ENCODE measurements around the gene RPS6KB2. TPM values are rescaled to one million over a fixed set of nuclear protein-coding genes. Genes with fewer than 3 reads are reported as not detected.

The RPS6KB2 gene
- polyA plus RNA-seq, 1 donor from 2014 or later: 92.8 TPM

GRCh38 chr11:67404515-67405195 lies 23.6 kb upstream of the RPS6KB2 start:
- H3K27ac ChIP-seq (ENCODE audit: low read length): no peak overlapping the region
- TF ChIP-seq POLR2AphosphoS5 (IDR thresholded peaks at IDR 0.05) (no peak), RAD21 (conservative IDR thresholded peaks at IDR 0.05) (no peak), EP300 (conservative IDR thresholded peaks at IDR 0.05; ENCODE audit: poor library complexity, severe bottlenecking) (no peak), TAF1 (IDR thresholded peaks at IDR 0.05; ENCODE audit: low read depth) (no peak), MXI1 (conservative IDR thresholded peaks at IDR 0.05; ENCODE audit: poor library complexity, severe bottlenecking) (no peak), EZH2 (IDR thresholded peaks at IDR 0.05; ENCODE audit: borderline replicate concordance, insufficient read depth, low read length, poor library complexity, severe bottlenecking) (no peak), SMC3 (conservative IDR thresholded peaks at IDR 0.05; ENCODE audit: poor library complexity) (no peak), CTCF (IDR thresholded peaks at IDR 0.05; ENCODE audit: poor library complexity, severe bottlenecking) (no peak)
- TF ChIP-seq, protein P1, sequence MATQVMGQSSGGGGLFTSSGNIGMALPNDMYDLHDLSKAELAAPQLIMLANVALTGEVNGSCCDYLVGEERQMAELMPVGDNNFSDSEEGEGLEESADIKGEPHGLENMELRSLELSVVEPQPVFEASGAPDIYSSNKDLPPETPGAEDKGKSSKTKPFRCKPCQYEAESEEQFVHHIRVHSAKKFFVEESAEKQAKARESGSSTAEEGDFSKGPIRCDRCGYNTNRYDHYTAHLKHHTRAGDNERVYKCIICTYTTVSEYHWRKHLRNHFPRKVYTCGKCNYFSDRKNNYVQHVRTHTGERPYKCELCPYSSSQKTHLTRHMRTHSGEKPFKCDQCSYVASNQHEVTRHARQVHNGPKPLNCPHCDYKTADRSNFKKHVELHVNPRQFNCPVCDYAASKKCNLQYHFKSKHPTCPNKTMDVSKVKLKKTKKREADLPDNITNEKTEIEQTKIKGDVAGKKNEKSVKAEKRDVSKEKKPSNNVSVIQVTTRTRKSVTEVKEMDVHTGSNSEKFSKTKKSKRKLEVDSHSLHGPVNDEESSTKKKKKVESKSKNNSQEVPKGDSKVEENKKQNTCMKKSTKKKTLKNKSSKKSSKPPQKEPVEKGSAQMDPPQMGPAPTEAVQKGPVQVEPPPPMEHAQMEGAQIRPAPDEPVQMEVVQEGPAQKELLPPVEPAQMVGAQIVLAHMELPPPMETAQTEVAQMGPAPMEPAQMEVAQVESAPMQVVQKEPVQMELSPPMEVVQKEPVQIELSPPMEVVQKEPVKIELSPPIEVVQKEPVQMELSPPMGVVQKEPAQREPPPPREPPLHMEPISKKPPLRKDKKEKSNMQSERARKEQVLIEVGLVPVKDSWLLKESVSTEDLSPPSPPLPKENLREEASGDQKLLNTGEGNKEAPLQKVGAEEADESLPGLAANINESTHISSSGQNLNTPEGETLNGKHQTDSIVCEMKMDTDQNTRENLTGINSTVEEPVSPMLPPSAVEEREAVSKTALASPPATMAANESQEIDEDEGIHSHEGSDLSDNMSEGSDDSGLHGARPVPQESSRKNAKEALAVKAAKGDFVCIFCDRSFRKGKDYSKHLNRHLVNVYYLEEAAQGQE (IDR thresholded peaks at IDR 0.05; ENCODE audit: borderline replicate concordance): no peak
- no peaks in the 10 kb centered on the region for H3K9me2 ChIP-seq (ENCODE audit: insufficient read depth, low read length)
- H3K9ac ChIP-seq (ENCODE audit: low read length): no peak overlapping the region
- H3F3A ChIP-seq (ENCODE audit: insufficient read depth, low read length, poor library complexity, severe bottlenecking): no peaks in the 10 kb centered on the region
- H3K79me2 ChIP-seq (replicated peaks; ENCODE audit: insufficient read depth, low read length): peaks cover 11% of the 10 kb centered on the region
- no peaks in the 10 kb centered on the region for H3K27me3 ChIP-seq (ENCODE audit: insufficient read depth, low read depth, low read length)
- H2AFZ ChIP-seq (ENCODE audit: low read depth, low read length): no peak overlapping the region
- H4K20me1 ChIP-seq (ENCODE audit: insufficient read depth): no peaks in the 10 kb centered on the region
- H3K9me3 ChIP-seq (ENCODE audit: low read length): no peaks in the 10 kb centered on the region
- no peak overlapping the region for H3K4me3 ChIP-seq (ENCODE audit: low read length)
- H3K4me2 ChIP-seq (ENCODE audit: low read length): no peak overlapping the region
- H3K36me3 ChIP-seq (ENCODE audit: insufficient read depth, low read length): no peaks in the 10 kb centered on the region

- Histone ChIP-seq H3K36me3 (ENCODE audit: insufficient read depth, low read length) (no peaks in the 10 kb centered on the region), H2AFZ (ENCODE audit: low read depth, low read length) (no peak overlapping the region), H3K9ac (ENCODE audit: low read length) (no peak overlapping the region), H3K4me2 (ENCODE audit: low read length) (no peak overlapping the region), H3K9me2 (ENCODE audit: insufficient read depth, low read length) (no peaks in the 10 kb centered on the region), H3K9me3 (ENCODE audit: low read length) (no peaks in the 10 kb centered on the region), H3K27ac (ENCODE audit: low read length) (no peak overlapping the region), H3K79me2 (replicated peaks; ENCODE audit: insufficient read depth, low read length) (peaks cover 11% of the 10 kb centered on the region), H4K20me1 (ENCODE audit: insufficient read depth) (no peaks in the 10 kb centered on the region), H3K4me3 (ENCODE audit: low read length) (no peak overlapping the region), H3K27me3 (ENCODE audit: insufficient read depth, low read depth, low read length) (no peaks in the 10 kb centered on the region), H3F3A (ENCODE audit: insufficient read depth, low read length, poor library complexity, severe bottlenecking) (no peaks in the 10 kb centered on the region)
- TF ChIP-seq RAD21 (conservative IDR thresholded peaks at IDR 0.05) (no peak), POLR2AphosphoS5 (IDR thresholded peaks at IDR 0.05) (no peak), EP300 (conservative IDR thresholded peaks at IDR 0.05; ENCODE audit: poor library complexity, severe bottlenecking) (no peak), CTCF (IDR thresholded peaks at IDR 0.05; ENCODE audit: poor library complexity, severe bottlenecking) (no peak), SMC3 (conservative IDR thresholded peaks at IDR 0.05; ENCODE audit: poor library complexity) (no peak), EZH2 (IDR thresholded peaks at IDR 0.05; ENCODE audit: borderline replicate concordance, insufficient read depth, low read length, poor library complexity, severe bottlenecking) (no peak), MXI1 (conservative IDR thresholded peaks at IDR 0.05; ENCODE audit: poor library complexity, severe bottlenecking) (no peak), TAF1 (IDR thresholded peaks at IDR 0.05; ENCODE audit: low read depth) (no peak)
- TF ChIP-seq, protein P1 (IDR thresholded peaks at IDR 0.05; ENCODE audit: borderline replicate concordance): no peak
These were observed 23.1 kb upstream of the RPS6KB2 start for GRCh38 chr11:67405196-67405567.
